Medulla oblongata (tissue), 1 donor: ENCODE results near the gene SMAD6.

Experiments
- DNase-seq: peaks from one replicate; pipeline ENCODE4 v3.0.0-alpha.2; 2015; ENCODE audit errors: extremely low spot score

SMAD6 gene

GRCh38 chr15:66721020-66721419 is 19.0 kb downstream of the SMAD6 start:
- no peak for DNase-seq

DNA sequence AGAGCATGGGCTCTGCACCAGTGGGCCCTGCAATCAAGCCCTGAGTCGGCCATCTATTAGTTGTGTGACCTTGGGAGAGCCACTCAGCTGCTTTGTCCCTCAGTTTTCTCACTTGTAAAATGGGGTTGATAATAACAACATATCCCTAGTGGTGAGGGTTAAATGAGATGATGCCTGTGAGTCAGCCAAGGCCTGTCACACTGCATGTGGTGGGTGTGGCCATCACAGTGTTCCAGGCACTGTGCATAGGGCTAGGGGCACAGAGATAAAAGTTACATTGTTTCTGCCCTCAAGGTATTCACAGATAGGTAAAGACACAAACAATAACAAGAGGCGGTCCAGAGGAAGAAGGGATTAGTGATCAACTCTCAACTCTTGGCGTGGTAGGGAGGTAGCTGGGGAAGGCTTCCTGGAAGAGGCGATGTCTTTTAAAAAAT is 19.5 kb downstream of the SMAD6 start:
- DNase-seq = no peak

DNA sequence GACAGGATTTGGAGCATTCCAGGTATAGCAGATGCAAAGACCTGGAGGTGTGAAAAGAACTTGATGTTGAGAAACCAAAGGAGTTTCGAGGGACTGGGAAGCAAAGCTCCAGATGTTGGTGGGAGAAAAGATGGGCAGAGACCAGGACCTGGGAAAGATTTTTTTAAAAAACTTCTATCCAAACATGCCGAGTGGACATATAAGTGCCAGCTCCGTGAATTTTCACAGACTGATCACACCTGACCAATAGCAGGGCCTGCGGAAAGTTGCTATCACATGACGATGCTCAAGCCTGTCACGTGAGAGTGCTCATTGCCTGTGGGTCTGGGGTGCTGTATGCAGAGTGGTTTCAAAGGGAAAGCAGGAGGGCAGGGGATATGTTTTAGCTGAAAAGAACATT is 19.9 kb downstream of the SMAD6 start:
- no peak for DNase-seq

DNA sequence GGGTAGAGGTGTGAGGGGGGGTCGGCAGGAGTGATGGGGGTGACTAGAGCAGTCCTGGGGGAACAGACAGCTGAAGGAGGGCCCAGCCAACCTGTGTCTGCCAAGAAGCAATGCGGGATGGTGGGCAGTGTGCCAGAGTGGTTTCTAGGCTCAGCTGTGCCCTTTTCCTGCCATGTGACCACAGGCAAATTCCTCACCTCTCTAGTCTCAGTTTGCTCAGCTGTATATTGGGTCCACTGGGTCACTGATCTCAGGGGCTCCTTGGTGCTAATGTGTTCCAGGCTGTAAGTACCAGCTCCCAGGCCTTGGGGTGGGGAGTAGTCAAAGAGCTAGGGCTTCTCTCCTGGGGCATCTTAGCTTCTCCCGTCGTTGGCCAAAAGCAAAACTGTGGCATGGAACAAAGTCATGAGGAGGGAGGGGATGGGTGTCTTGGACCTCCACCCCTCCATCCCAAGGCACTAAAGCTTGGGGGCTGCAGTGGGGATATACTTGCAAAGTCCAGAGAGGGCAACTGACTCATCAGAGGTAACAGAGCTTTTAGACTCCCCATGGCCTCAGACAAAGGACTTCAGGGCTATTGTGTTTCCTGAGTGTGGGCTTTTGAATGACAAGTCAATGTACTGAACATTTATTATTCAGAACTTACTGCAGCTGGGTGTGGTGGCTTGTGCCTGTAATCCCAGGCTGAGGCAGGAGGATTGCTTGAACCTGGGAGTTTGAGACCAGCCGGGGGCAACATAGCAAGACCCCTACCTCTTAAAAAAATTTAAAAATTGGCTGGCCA is 20.9 kb downstream of the SMAD6 start:
- DNase-seq = no peak

DNA sequence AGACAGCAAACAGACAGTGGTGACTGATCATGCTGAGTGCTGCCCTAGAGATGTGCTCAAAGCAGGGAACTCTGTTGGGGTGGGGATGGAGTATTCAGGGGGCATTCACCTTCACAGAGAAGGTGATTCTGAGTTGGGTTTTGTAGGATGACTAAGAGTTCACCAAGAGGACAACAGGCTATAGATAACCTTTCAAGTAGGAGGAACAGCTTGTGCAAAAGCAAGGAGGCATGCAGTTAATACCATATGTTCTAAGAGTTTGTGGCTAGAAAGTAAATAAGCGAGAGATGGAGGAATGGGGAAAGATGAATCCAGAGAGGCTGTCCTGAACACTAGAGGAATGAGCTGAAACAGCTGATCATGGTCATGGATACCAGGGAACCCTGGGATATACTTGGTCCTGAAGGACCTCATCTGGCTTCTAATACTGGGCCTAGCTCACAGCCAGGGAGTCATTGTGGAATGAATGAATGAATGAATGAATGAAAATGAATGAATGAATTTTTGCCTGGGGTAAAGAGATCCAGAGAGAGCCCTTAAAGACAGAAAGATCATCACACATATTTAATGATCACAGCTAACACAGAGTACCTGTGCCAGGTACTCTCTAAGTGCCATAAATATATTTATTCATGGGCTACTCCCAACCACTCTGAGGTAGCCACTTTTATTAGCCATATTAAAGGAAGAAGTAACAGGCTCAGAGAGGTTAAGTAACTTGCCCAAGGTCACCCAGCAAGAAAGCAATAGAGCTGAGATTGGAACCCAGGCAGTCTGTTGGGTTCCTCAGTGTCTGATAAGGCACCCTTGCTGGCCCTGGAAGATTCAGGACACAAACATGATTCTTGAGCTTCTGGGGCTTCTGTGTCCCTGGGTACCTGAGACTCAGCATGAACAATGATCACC is 22.0 kb downstream of the SMAD6 start:
- DNase-seq = no peak

DNA sequence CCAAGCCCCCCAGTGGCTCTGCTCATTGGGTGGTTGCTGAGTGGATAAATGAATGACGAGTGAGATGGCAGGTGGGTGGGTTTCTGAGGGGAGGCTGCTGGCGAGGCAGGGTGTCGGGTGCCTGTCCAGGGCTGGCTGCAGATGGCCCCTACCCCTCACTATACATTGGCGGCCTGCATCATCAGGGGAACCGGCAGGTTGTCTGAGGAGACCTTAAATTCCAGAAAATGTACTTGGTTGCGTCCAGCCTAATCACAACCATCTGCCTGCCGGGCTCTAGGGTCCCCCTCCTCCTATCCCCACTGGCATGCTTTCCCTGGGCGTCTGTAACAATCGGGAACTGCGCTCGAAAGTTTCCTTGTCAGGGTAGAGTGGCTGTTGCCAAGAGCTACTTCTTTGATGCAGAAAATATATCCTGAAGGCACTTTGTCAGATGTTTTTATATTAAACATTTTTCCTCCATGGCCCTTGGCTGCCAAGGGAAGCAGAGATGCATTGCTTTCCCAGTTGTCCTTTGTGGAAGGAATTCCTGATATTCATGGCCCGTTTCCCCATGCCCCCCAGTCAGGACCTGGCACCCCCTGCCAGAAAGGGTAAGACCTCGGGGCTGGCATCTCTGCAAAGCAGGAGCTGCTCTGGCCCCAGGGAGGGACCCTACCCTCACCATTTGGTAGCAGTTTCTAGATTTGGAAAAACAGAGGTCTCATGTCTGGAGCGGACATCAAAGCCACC is 22.9 kb downstream of the SMAD6 start:
- DNase-seq = no peak

DNA sequence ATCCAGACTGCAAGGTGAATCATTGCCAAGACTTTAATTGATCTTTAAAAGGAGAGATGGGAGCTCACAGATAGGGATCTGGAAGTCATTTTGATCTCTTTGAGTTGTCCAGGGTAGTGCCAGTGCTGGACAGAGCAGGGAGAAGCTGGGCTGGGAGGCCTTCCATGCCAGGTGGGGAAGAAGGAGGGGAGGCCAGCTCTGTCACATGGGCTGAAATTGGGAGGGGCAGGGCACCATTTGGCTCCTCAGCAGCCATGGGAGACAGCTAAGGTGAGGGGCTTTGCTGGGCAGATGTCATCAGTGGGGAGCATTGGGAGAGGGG is 23.4 kb downstream of the SMAD6 start:
- DNase-seq = no peak

- DNase-seq = no peak
Observed at GRCh38 chr15:66726386-66726785, 24.4 kb downstream of the SMAD6 start.

- DNase-seq = peak; percentile 35
Observed at GRCh38 chr15:66729331-66729951, 27.4 kb downstream of the SMAD6 start.

GRCh38 chr15:66730168-66731021 is 28.4 kb downstream of the SMAD6 start:
- DNase-seq = no peak

DNA sequence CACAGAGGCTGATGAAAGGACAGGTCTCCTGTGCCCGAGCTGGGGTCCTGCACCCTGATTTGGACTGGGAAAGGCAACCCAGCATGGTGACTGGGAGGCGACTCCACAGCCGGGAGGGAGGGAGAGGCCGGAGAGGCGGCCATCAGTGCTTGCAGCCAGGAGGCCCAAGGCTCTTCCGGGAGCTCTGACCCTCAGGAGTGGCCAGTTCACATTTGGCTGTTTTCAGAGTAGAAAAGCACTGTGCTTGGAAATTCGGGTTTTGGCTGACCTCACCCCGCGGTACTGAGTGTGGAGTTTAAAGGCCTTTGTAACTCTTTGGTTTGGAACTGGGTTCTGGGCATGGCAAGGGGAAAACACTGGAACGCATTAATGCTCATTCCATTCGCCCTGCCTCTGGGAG is 31.9 kb downstream of the SMAD6 start:
- DNase-seq = peak; percentile 68

GRCh38 chr15:66734961-66735908 is 33.2 kb downstream of the SMAD6 start:
- DNase-seq = peak; percentile 66

- DNase-seq = no peak
Observed at GRCh38 chr15:66735909-66736305, 33.9 kb downstream of the SMAD6 start.

DNA sequence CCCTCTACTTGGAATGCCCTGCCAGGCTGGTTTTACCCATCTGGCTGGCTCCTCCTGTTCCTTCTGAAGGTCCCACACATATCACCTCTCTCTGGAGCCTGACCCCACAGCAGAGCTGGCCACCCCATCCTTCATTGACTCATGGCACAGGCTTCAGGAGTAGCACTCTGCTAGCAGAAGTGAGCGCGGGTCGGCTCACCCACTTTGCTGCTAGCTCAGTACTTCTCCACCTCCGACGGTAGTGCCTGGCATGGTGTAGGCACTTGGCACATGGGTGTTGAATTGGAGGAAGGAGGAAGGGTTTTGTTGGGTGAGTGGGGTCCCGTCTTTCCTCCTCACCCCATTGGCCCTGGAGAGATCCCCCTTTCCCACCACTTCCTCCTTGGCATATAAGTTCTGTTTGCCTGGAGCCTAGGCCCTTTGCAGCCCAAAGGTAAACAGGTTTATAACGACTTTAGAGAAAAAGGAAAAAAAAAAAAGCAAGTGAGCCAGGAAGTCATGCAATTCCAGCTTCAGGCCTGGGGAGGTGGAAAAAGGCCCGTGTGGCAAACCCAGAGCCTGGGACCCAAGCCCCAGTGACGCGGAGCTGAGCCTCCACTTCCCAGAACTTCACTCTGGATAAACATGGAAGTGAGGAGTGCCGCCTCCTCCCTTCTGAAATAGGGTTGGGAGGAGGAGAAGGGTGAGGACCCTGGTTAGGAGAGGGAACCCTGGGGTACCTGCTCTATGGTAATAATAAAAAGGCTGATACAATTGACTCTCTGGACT is 35.4 kb downstream of the SMAD6 start:
- no peak for DNase-seq

DNA sequence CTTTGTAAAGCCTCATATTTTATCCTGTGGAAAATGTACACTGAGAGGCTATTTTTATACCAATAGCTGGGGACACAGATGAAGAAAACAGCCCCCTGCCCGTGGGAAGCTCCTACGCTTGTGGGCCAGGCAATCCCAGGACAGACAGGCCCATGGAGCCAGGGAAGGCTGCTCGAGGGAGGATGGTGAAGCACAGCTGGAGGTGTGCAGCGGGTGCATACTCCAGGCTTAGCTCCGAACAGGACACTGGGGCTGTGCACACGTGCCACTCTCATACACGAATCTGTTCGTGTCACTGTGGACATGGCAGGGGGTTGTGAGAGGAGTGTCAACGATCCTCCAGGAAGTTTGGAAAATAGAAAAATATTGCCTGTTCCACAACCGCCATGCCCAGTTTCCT is 36.1 kb downstream of the SMAD6 start:
- DNase-seq = no peak

DNA sequence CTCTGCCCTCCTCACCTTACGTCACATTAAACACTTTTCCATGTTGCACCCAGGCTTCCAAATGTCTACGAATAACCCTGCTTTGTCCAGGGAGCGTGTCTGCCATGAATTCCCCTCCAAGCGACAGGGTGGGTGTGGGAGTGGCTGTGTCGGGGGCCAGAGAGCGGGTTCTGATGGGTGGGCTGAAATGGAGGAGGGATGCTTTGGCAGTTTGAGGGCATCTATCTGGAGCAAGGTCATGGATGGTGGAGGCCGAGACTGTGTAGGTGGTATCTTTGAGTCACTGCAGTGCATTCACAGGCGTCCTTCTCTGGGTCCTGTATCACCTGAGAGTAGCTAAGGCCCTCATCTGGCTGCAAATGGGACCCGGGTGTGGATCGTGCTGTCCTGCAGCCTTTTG is 36.6 kb downstream of the SMAD6 start:
- DNase-seq = no peak

GRCh38 chr15:66739287-66739686 is 37.3 kb downstream of the SMAD6 start:
- DNase-seq = no peak

DNA sequence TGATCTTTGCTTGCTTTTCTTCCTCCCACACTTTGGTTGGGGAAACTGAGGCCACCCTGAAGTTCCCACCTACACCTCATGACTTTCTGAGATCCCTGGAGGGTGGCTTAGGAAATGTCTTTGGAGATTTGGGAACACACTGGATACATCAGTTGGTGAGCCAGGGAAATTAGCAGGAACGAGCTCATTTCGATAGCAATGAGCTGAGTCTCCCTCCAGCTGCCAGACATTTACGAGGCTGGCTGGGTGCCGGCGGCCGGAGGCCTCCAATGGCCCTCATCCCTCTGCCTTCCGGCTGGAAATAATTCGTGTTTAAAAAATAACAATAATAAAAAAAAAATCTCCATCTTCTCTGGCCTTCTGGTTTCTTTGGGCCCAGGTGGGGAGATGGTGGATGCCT is 38.8 kb downstream of the SMAD6 start:
- DNase-seq = no peak

DNA sequence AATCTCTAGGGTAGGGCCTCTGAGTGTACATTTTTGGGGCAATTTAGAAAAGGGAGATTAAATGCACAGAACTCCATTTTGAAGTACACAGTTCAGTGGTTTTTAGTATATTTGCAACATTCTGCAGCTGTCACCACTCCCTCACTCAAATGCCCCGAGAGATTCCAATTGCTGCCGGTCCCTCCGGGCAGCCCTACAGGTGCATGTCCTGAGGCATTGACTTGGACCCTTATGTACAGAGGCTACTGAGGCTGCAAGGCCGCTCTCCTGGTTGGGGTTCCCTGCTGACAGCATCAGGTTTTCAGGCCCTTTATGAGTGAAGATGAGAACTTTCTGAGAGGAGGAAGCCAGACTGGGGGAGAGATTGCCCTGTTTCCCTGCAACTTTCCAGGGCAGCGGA is 39.6 kb downstream of the SMAD6 start:
- DNase-seq = no peak
